ENCODE results near the gene LILRB4.
A peak's percentile ranks its signal among the peaks of the same experiment; 100 is the strongest.
"Not testable (repeated sequence)": the region's sequence is repeated elsewhere in the genome, so short reads cannot be mapped to it uniquely, and the experiment has no call there.

LILRB4 gene

DNA sequence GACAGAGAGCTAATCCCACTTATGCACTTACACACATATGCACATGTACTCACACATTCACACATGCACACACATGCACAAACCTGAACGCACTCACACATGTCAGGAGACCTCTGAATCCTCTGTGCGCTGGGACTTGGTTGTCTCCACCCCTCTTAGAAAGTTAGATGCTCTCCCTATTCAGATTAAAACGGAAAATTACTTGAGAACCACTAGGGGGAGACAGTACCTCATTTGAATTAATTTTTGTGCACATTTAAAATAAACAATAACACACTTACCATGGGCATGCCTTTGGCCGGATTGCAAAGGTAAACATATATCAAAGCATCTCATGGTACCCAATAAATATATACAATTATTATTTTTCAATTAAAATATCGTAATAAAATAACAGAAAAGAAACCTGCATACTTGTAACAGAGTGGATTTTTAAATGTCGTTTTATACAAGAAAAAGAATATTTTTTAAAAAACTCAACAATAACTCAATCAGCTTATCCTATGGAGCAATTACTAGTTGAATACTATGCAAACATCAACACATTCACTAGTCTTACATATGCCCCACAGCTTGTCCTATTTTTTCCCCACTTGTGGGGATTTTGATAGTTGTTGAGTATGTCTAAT, 9.5 kb upstream of the LILRB4 start:
- peak; percentile 45 for DNase-seq

DNA sequence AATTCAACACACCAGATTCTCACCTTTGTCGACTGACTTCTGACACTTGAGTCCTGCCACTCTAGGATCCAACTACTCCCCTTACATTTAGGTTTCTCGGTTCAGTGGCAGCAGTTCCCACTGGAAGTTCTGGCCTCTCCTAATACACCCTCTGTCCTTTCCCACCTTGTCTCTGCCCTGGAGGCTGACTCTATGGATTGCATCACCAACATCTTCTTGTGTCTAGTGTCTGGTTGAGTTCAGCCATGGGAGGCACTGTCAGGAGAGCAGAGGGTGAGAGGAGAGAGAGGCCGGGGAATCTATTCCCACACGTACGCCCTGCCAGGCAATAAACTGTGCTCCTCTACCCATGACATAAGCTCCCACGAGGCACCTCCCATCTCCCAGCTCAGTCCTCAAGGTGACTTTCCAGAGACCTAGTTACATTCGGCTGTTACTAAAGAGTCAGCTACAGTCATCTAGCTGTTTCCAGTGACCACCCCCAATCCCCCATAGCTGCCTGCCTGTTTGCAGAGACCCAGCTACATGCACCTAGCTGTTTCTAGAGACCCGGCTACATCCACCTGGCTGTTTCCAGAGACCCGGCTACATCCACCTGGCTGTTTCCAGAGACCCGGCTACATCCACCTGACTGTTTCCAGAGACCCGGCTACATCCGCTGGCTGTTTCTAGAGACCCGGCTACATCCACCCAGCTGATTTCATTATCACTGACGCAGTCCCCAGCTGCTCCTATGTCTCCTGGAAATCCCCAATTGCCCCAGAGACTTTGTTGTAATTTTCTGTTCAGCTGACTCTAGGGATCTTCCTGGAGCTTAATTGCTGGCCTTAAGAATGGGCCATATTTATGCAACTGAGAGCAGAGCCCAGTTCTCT, 8.1 kb upstream of the LILRB4 start:
- no peak for DNase-seq

DNA sequence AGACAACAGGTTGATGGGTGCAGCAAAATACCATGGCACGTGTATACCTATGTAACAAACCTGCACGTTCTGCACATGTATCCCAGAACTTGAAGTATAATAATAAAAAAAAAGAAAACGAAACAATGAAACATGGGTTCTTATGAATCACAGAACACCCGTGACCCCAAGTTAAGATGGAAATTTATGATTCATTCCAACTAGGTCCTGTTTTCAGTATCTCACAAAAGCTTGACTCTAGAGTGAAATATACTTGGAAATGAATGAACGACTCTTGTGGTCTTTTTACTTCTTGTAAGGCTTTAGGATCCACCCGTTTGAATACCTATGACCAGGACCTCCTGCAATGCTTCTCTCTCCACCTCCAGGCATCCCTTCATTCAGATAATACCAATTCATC, 3.5 kb upstream of the LILRB4 start:
- no peak for DNase-seq

DNA sequence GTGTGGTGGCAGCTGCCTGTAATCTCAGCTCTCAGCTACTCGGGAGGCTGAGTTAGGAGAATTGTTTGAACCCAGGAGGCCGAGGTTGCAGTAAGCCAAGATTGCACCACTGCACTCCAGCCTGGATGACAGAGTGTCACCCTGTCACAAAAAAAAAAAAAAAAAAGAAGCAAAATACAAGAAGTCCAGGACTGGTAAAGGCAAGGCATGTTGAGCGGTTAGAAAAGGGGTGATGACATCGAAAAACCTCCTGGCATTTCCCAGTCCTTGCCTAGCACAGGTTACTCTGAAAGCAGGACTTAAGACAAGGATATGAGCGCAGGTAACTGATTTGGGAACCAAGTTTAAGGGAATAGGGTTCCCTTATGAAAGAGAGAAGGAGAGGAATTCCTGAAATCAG, 2.5 kb upstream of the LILRB4 start:
- DNase-seq, result no peak

DNA sequence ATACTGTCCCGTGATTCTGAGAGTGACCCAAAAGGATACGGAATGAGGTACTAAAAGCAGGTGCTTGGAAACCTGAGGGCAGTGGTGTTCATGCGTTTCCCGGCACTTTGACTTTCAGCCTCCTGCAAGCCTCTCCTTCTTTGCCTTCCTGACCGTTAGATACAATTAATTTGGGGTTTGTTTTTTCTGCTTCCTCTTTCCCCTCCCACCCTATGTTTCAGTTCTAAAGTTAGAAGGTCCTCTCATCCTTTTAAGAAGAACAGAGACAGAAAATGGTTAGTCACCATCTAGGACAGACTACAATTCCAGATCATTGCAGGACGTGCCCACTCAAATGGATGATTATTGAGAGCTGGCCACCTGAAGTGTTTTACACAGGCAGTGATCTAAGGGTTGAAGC, 1.8 kb upstream of the LILRB4 start:
- no peak for DNase-seq

DNA sequence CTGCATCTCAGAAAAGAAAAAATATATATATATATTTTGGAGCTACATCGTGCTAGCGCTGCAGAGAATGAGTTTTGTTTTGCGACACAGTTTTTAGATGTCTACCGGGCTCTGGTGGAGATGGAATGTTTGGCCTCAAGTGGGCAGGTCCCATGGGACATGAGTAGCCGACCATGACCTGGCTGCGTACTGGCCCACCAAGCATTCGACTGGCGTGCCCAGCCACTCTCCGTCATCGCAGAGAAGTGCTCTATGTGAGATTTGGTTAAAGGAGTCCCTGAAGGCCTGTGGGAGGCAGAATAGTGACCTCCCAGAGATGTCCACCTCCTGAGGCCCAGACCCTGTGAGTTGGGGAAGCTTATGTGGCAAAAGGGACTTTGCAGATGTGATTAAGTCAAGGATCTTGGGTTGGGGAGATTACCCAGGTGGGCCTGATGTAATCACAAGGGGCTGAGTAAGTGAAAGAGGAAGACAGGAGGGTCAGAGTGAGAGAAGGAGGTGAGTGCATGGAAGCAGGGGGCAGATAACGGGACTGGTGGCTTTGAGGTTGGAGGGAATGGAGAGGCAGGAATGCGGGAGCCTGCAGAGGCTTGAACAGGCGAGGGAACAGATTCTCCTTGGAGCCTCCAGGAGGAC, 821 bp upstream of the LILRB4 start:
- DNase-seq, result no peak

DNA sequence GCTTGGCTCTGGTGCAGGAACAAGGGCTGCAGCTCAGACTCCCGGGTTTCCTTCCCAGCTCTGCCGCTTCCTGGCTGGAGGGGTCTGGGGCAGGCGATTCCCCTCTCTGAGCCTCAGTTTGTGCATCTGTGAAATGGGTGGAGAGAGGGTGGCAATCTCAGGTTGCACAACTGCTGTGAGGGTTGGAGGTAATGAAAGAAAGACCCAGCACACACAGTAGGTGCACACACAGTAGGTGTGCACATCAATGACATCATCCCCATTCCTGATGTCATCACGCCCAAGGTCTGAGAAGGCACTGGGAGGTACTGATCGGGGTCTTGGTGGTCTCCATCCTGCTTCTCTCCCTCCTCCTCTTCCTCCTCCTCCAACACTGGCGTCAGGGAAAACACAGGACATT, 2.7 kb downstream of the LILRB4 start:
- DNase-seq, result no peak

DNA sequence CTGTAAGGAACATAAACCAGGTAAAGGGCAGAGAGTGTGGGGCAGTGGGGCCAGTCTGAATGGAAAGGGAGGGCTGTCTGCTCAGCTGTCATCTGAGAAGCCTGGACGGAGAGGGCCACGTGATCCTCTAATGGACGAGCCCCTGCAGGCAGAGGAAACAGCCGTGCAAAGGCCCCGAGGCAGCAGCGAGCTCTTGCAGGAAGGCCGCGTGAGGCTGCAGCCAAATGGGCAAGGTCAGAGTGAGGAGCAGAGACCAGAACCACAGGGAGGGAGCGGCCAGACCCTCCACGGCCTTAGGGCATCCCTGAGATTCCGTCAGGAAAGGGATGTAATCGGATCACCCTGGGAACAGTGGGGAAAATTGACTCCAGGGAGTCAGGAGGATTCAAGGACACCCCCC, 4.4 kb downstream of the LILRB4 start:
- DNase-seq, result no peak

DNA sequence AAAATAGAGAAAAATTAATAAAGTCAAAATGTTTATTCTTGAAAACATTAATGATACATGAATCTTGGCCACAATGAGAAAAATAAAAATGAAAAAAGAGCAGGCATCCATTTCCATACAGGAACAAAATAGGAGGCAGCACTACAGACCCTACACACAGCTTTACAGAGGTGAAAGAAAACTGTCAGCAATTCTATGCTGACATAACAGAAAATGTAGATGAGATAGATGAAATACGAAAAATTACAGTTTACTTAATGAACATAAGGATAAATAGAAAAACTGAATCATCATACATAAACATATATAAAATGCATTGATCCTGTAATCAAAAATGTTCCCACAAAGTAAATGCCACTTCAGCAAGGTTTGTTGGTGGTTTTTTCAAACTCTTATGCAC, 5.6 kb downstream of the LILRB4 start:
- no peak for DNase-seq

DNA sequence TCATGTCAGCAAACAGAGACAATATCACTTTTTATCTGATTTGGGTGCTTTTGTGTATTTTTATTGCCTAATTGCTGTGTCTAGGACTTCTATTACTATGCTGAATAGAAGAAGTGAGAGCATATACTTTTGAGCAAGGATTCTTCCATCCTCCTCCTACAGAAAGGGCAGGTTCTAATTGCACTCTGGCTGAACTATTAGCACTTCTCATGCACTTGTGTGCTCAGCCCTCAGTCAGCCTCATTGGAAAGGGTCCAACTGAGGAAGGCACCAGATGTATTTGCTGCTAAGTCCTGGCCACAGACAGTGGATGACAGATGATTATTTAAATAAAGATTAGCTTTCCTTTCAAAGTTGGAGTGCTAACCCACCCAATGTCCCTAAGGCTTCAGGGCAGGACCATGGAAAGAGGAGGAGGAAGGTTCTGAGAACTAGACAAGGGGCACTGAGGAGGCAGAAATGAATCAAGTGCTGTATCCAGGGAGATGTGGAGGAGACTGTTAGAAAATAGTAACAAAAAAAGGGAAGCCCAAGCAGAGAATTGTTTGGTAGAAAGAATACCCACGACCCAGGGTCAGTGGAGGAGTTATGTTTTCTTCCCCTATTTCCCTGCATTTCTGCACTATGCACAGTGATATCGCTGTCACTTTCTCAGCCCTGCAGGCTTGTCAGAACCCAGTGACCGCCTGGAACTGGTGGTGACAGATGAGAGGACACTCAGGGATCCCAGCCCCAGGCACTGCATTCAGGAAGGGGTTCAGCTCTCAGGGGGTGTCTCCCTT, 8.0 kb downstream of the LILRB4 start:
- DNase-seq, result no peak

DNA sequence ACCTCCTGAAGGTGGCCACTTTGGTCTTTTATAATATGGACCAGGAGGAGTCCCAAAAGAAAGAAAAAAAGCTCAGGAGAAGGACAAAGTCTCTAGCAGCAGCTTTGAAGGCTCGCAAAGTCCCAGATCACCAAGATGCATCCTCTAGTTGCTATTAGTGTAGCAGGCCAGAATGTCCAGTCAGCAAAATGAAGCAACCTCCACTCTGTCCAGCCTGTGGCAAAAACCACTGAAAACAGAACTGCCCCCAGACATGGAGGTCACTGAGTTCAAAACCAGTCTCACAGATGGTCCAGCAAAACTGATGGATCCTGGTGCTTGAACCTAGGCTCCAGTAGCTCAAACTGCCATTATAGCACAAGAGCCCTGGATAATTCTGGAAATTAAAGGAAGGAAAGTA, 10.4 kb downstream of the LILRB4 start:
- DNase-seq, result no peak

DNA sequence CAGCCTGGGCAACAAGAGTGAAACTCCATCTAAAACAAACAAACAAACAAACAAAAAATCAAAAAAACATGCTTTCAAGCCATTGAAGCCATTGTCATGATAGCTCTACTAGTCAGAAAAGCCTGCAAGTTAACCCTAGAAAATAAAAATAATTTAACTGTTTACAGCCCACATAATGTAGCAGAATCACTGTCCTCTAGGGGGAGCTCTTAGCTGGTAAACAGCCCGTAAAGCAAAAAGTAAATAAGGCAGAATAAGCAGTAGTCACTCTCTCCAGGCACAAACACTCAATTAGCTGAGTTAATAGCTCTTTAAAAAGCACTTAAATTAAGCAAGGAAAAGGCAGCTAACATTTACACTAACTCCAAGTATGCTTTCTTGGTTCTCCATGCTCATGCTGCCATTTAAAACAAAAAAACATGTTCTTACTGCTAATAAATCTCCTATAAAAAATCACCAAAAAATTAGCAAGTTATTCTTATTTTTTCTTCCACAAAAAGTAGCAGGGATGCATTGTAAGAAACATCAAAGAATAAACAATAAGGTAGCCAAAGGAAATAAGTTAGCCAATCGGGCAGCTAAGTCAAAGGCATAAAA, 11.3 kb downstream of the LILRB4 start:
- DNase-seq, result peak; percentile 56

DNA sequence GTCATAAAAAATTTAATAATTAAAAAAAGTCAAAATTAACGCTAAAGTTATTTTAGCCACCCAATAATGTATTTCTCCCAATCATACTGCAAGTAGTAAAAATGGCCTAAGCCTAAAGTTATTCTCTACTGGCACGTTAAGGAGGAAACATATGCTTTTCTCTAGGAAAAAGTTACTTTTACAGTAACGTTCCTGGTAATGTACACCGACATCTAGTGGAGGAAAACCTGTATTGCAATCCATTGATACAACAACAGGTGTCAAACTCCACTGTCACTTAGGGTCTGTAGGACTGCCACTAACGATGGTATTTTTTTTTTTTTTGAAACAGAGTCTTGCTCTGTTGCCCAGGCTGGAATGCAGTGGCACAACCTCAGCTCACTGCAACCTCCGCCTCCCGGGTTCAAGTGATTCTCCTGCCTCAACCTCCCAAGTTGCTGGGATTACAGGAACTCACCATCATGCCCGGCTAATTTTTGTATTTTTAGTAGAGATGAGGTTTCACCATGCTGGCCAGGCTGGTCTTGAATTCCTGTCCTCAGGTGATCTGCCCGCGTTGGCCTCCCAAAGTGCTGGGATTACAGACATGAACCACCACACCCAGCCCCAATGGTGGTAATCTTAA, 13.5 kb downstream of the LILRB4 start:
- peak; percentile 50 for DNase-seq

DNA sequence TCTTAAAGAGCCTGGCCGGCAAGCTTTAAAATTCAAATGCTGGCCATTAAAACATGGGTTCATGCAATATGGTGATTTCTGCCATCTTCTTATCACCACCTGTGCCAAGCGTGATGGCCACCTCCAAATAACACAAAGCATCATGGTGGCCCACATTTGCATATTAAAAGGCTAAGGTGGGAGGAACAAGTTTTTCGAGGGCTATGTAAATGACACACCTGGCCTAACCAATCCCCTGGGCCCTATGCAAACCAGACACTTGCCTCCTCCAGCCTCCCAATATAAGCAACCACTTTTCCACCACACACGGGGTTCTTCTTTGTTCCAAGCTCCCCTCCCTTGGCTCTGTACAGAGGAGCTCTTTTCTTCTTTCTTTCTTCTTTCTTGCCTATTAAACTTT, 14.4 kb downstream of the LILRB4 start:
- no peak for DNase-seq

DNA sequence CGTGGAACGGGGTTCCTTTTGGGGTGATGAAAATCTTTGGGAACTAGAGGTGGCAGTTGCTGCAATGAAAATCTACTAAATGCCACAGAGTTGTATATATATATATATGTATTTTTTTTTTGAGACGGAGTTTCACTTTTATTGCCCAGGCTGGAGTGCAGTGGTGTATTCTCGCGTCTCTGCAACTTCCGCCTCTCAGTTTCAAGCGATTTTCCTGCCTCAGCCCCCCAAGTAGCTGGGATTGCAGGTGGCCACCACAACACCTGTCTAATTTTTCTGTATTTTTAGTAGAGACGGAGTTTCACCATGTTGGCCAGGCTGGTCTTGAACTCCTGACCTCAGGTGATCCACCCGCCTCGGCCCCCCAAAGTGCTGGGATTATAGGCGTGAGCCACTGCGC, 18.8 kb downstream of the LILRB4 start:
- not testable (repeated sequence) for DNase-seq

DNA sequence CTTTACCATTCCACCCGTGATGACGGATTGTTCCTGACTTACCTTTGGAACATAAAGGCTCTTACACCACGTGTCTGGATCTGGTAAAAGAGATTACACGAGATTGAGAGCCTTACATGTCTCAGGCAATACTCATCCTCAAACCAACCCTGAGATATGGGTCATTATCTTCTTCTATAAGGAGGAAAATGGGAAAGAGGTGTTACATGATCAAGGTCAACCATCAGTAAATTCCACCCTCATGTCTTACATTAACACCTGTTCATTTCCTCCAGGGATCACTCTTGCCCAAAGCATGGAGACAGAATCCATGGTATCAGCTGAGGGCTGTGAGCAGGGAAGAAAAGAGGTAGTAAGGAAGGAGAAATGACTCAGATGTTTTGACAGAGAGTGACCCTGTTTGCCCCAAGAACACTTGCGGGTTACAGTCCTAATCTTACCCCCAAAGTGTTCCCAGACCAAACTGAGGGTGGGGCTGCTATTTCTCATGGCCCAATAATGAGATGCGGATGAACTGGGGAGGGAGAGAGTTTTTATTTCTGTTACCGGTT, 19.6 kb downstream of the LILRB4 start:
- DNase-seq, result no peak

DNA sequence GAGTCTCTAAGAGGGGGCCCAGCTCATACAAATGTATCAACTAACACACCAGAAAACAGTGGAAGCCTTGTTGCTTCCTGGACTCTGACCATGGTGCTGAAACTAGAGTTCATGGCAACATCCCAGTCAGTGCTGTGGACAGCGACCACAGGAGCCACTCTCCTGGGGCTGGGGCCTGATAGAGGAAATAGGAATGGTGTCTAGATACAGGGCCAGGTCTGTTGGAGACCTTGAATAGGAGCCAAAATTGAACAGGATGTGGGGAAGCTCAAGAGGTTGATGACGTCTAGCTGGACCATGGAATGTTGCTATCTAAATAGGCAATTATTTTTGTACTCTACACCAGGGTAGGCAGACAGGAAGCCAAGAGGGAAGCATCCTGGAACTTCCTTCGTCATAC, 21.7 kb downstream of the LILRB4 start:
- DNase-seq, result peak; percentile 55

DNA sequence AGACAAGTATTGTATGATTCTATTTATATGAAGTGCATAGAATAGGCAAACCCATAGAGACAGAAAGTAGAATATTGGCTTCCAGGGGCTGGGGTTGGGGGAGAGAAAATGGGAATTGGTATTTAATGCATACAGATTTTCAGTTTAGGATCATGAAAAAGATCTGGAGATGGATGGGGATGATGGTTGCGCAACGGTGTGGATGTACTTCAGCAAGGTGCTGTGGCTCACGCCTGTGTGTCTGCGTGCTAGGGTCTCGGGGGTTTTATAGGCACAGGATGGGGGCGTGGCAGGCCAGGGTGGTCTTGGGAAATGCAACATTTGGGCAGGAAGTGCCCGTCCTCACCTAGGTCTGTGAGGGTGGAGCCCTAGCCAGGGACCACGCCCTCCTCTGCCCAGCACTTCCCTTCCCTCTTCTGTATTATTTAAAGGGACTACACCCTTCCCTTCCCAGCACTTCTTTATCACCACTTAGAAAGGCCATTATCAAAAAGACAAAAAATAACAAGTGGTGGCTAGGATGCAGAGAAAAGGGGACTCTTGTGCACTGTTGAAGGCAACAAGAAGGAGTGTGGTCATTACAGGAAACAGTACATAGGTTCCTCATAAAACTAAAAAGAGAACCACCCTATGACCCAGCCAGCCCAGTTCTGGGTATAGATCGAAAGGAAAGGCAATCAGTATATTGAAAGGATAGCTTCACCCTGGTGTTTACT, 29.0 kb downstream of the LILRB4 start:
- DNase-seq, result no peak

DNA sequence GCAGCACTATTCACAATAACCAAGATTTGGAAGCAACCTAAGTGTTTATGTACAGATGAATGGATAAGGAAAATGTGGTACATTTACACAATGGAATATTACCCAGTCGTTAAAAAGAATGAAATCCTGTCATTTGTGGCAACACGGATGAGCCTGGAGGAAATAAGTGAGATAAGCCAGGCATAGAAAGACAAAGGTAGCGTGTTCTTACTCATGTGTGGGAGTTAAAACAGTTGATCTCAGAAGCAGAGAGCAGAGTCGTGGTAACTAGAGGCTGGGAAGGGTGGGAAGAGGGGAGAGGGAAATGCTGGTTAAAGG, 29.5 kb downstream of the LILRB4 start:
- DNase-seq, result no peak

DNA sequence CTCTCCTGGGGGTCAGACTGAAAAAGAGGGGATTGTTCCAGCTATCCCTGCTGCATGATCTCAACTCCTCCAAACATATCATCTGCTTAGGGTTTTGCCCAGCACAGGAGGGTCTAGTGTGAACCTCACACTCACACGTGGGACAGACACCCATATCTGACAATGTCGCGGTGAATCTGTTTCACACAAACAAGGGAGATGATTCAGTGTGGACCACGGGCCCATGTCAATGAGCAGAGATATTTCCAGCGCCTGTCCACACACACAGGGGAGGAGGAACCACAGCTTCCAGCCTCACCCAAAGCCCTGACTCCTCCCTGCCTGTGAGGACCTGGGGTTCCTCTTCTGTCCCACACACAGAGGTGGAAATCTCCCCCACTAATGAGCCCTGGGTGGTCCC, 31.9 kb downstream of the LILRB4 start:
- DNase-seq, result no peak

DNA sequence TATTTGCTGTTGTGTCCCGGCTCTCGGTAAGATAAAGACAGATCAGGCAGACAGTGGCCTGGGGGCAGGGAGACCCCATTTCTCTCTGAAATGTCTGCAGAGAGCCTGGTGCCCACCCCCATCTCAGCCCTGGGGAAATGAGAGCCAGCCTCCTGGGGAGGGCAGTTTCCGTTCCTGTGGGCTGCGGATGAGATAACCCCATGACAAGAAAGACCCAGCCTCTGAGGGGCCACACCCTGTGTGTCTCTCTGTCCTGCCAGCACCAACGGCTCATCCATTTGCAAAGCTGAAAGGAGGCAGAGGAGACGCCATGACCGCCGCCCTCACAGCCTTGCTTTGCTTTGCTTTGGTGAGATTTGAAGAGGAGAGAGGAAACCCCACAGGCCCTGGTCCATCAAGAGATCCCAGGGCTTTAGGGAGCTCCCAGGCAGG, 33.3 kb downstream of the LILRB4 start:
- peak; percentile 63 for DNase-seq

DNA sequence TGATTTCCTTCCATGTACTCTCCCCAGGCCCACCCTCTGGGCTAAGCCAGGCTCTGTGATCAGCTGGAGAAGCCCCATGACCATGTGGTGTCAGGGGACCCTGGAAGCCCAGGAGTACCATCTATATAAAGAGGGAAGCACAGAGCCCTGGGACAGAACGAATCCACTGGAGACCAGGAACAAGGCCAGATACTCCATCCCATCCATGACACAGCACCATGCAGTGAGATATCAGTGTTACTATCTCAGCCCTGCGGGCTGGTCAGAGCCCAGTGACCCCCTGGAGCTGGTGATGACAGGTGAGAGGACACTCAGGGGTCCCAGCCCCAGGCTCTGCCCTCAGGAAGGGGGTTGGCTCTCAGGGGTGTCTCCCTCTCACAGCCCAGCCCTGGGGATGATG, 34.0 kb downstream of the LILRB4 start:
- no peak for DNase-seq
